G401 (cell line): ENCODE data around the gene YRDC. TPM values are rescaled to one million over a fixed set of nuclear protein-coding genes. Genes with fewer than 3 reads are reported as not detected.
A peak's percentile ranks its signal among the peaks of the same experiment; 100 is the strongest.

Experiments
- DNase-seq: peaks from one replicate; pipeline ENCODE4 v3.0.0-alpha.2; 2015; ENCODE audit warnings: low spot score
- in situ Hi-C: cut with HindIII; loops from 2 replicates; pipeline ENCODE4 v1.10.0; 2016; ENCODE audit warnings: low sequenced_read_pairs, mixed read lengths
- total RNA-seq: library from RNA; depleted of rRNA; stranded (reverse); fragments of >200 nt; shearing (Covaris generic); gene quantifications from 2 replicates; pipeline ENCODE4 v1.2.3, GENCODE V29; 2014

Gene YRDC
- total RNA-seq, 1 experiment from 2014 or later, result 35.1 TPM

GRCh38 chr1:37824001-37824400, 16.0 kb upstream of the YRDC start:
- DNase-seq, result no peak
- in situ Hi-C loops, result no loop called here

GRCh38 chr1:37822906-37823815, 15.2 kb upstream of the YRDC start:
- in situ Hi-C loops, result no loop called here
- DNase-seq, result no peak

GRCh38 chr1:37821481-37821880, 13.5 kb upstream of the YRDC start:
- in situ Hi-C loops, result no loop called here
- no peak for DNase-seq

GRCh38 chr1:37817481-37817880, 9.5 kb upstream of the YRDC start:
- DNase-seq, result no peak
- in situ Hi-C loops, result no loop called here

GRCh38 chr1:37814252-37814651, 6.2 kb upstream of the YRDC start:
- DNase-seq, result no peak
- in situ Hi-C loops, result no loop called here

- in situ Hi-C loops, result no loop called here
- no peak for DNase-seq
Measured at GRCh38 chr1:37813529-37814145, 5.6 kb upstream of the YRDC start.

GRCh38 chr1:37811027-37811655, 3.1 kb upstream of the YRDC start:
- peak; percentile 79 for DNase-seq
- in situ Hi-C loops, result no loop called here

GRCh38 chr1:37809942-37810341, 1.9 kb upstream of the YRDC start:
- DNase-seq, result no peak
- in situ Hi-C loops, result no loop called here

GRCh38 chr1:37808369-37809319, 636 bp upstream of the YRDC start:
- in situ Hi-C loops, result no loop called here
- DNase-seq, result peak; percentile 66

- no peak for DNase-seq
- in situ Hi-C loops, result no loop called here
Measured at GRCh38 chr1:37807220-37807554, 821 bp downstream of the YRDC start.

- in situ Hi-C loops, result no loop called here
- no peak for DNase-seq
Measured at GRCh38 chr1:37802439-37802838, 5.6 kb downstream of the YRDC start.

- in situ Hi-C loops, result no loop called here
Measured at GRCh38 chr1:37797750-37798345, 10.2 kb downstream of the YRDC start.

GRCh38 chr1:37795340-37796125, 12.5 kb downstream of the YRDC start:
- no peak for DNase-seq

More at GRCh38 chr1:37797750-37798345, 10.2 kb downstream of the YRDC start:
- no peak for DNase-seq

GRCh38 chr1:37794372-37795339, 13.4 kb downstream of the YRDC start:
- peak; percentile 31 for DNase-seq
- in situ Hi-C loops, result no loop called here

More at GRCh38 chr1:37795340-37796125, 12.5 kb downstream of the YRDC start:
- in situ Hi-C loops, result no loop called here

GRCh38 chr1:37793773-37794371, 14.1 kb downstream of the YRDC start, which contains the start of gene MANEAL:
TSS of gene MANEAL (plus strand) at chr1:37793847. CDS start at chr1:37794183, 336 bp downstream.
- in situ Hi-C loops, result no loop called here

GRCh38 chr1:37792943-37793686, 14.9 kb downstream of the YRDC start:
- in situ Hi-C loops, result no loop called here
- no peak for DNase-seq

More at GRCh38 chr1:37793773-37794371, 14.1 kb downstream of the YRDC start, which contains the start of gene MANEAL:
- peak; percentile 65 for DNase-seq
